Measurements from ENCODE around the gene GCHFR.

The GCHFR gene

GRCh38 chr15:40763801-40764628 lies at the start of gene GCHFR:
GCHFR (plus strand) TSS chr15:40764068; CDS start chr15:40764181, 113 bp downstream.
- DNase-seq = no peak

- DNase-seq = no peak
These were observed 49.7 kb upstream of the GCHFR start for GRCh38 chr15:40714144-40714543.

- no peak for DNase-seq
These were observed 47.7 kb upstream of the GCHFR start for GRCh38 chr15:40716165-40716564.

GRCh38 chr15:40721701-40722100 lies 42.2 kb upstream of the GCHFR start:
- DNase-seq = no peak

GRCh38 chr15:40722354-40722753 lies 41.5 kb upstream of the GCHFR start:
- no peak for DNase-seq

- DNase-seq = no peak
These were observed 40.9 kb upstream of the GCHFR start for GRCh38 chr15:40722934-40723333.

- no peak for DNase-seq
These were observed 39.9 kb upstream of the GCHFR start for GRCh38 chr15:40723919-40724318.

- no peak for DNase-seq
These were observed 32.8 kb upstream of the GCHFR start for GRCh38 chr15:40731034-40731433.

GRCh38 chr15:40736575-40736974 lies 27.3 kb upstream of the GCHFR start:
- DNase-seq = no peak

GRCh38 chr15:40737048-40737447 lies 26.8 kb upstream of the GCHFR start:
- no peak for DNase-seq

GRCh38 chr15:40739047-40739446 lies 24.8 kb upstream of the GCHFR start:
- DNase-seq = no peak

- no peak for DNase-seq
These were observed 24.0 kb upstream of the GCHFR start for GRCh38 chr15:40739854-40740253.

GRCh38 chr15:40743485-40743901 lies 20.4 kb upstream of the GCHFR start:
- no peak for DNase-seq

- DNase-seq = no peak
These were observed 19.7 kb upstream of the GCHFR start for GRCh38 chr15:40743921-40744814.

GRCh38 chr15:40744815-40745152 lies 19.1 kb upstream of the GCHFR start:
- DNase-seq = no peak

- DNase-seq = no peak
These were observed 16.9 kb upstream of the GCHFR start for GRCh38 chr15:40746916-40747418.

- no peak for DNase-seq
These were observed 15.9 kb upstream of the GCHFR start for GRCh38 chr15:40747685-40748631.

GRCh38 chr15:40749151-40749630 lies 14.7 kb upstream of the GCHFR start:
- DNase-seq = no peak

GRCh38 chr15:40750885-40751284 lies 13.0 kb upstream of the GCHFR start:
- DNase-seq = no peak

GRCh38 chr15:40751745-40752144 lies 12.1 kb upstream of the GCHFR start:
- no peak for DNase-seq

- DNase-seq = no peak
These were observed 9.3 kb upstream of the GCHFR start for GRCh38 chr15:40754574-40754882.

All from NCI-H1694 treated with DMSO at 0.1 percent for 48 hours (cell line).